ENCODE measurements around the gene MBNL1.

MBNL1 gene

DNA sequence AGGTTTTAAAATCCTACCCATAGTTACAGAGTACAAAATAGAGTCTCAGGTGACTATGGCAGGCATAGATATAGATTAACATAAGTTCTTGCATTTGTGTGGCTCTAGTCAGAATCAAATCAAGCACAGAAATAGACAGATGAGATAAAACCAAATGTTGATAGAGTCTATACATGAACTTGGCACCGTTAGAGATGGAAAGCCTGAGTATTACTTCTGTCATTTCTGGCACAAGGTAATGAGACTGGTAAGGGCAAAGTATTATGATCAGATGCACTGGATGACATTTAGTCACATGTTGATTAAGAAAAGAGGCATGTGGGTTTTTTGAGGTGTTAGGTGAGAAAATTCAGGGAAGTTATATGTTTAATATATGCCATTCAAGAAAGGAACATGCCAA is 219.7 kb downstream of the MBNL1 start:
- no peak for TF ChIP-seq CTCF (IDR thresholded peaks at IDR 0.05; ENCODE audit: low read length, missing control alignments)
- DNase-seq (ENCODE audit: low read depth), result no peak
- no peak overlapping the region for H3K4me3 ChIP-seq (replicated peaks; ENCODE audit: low read depth, low read length)

DNA sequence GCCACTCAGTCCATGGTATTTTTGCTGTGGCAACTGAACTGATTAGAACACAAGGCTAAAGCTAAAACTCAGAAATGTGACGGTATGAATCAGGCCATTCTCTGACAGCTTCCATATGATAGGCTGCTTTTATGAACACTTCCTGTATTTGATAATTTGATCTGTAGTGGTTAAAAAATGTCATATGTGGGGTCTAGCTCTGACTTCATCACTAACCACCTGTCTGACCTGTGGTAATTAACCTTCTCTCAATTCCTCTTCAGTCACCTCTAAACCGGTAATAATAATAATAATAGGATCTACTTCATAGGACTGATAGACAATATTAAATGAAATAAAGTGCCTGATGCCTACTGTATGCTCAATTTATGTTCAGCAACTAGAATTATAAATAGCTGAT is 223.2 kb downstream of the MBNL1 start:
- TF ChIP-seq CTCF (IDR thresholded peaks at IDR 0.05; ENCODE audit: low read length, missing control alignments), result no peak
- DNase-seq (ENCODE audit: low read depth), result no peak

GRCh38 chr3:152496286-152496685 is 227.6 kb downstream of the MBNL1 start:
- no peak for TF ChIP-seq CTCF (IDR thresholded peaks at IDR 0.05; ENCODE audit: low read length, missing control alignments)
- peak; percentile 34 for DNase-seq (ENCODE audit: low read depth)
- H3K4me3 ChIP-seq (replicated peaks; ENCODE audit: low read depth, low read length), result no peak overlapping the region

More for the DNA sequence above, 223.2 kb downstream of the MBNL1 start:
- H3K4me3 ChIP-seq (replicated peaks; ENCODE audit: low read depth, low read length), result no peak overlapping the region

DNA sequence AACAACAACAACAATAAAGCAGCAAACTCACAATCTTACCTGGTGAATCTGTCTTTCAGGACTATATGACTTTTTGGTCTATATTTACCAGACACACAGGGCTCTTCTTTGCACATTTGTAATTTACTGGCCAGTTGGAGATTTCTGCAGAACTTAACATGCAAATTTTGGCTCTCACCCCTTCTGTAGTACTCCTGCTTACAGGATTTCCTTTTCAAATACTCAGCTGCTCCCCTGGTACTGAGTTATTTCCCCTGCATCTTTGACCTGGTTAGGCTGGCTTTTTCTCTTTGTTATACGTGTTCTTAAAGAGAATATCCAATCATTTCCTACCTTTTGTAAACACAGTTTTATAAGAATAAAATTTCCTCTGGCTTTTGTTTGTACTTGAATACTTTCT is 228.0 kb downstream of the MBNL1 start:
- peak; percentile 10 for DNase-seq (ENCODE audit: low read depth)
- H3K4me3 ChIP-seq (replicated peaks; ENCODE audit: low read depth, low read length), result no peak overlapping the region
- no peak for TF ChIP-seq CTCF (IDR thresholded peaks at IDR 0.05; ENCODE audit: low read length, missing control alignments)

- peak; percentile 93 for DNase-seq (ENCODE audit: low read depth)
- TF ChIP-seq CTCF (IDR thresholded peaks at IDR 0.05; ENCODE audit: low read length, missing control alignments), result no peak
- H3K4me3 ChIP-seq (replicated peaks; ENCODE audit: low read depth, low read length), result peak overlapping the region; percentile 21
These were observed 228.7 kb downstream of the MBNL1 start for GRCh38 chr3:152497457-152497856.

- no peak for TF ChIP-seq CTCF (IDR thresholded peaks at IDR 0.05; ENCODE audit: low read length, missing control alignments)
- no peak overlapping the region for H3K4me3 ChIP-seq (replicated peaks; ENCODE audit: low read depth, low read length)
- DNase-seq (ENCODE audit: low read depth), result no peak
These were observed 229.2 kb downstream of the MBNL1 start for GRCh38 chr3:152497890-152498289.

DNA sequence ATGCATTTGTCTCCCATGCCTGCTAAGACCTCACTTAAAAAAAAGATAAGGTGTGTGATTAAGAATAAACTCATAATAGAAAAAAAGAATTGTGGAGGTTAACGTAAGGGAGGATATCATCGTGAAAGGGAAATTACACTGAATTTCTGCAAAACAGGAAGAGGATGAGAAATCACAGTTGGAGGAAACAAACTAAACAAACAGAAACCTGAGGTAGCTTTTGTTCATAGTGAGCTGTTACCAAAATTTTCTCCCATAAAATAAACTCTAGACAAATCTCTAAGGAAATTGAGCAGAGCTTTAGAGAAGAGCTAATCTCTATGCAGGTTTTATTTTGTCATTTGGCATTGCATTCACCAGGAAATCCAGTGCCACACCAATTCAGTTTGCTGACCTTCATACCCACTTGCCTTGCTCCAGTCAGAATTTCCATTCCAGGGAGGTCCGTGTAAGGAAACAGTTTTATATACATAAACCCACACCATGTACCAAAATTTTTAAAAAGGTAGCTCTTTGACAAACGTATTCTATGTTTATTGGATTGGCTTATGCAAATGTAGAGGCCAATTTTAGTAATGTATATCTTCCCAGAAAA is 231.2 kb downstream of the MBNL1 start:
- no peak for TF ChIP-seq CTCF (IDR thresholded peaks at IDR 0.05; ENCODE audit: low read length, missing control alignments)
- DNase-seq (ENCODE audit: low read depth), result peak; percentile 38
- H3K4me3 ChIP-seq (replicated peaks; ENCODE audit: low read depth, low read length), result no peak overlapping the region

Measured in fibroblast of pulmonary artery (primary cell).